ENCODE results near the gene JARID2.
A peak's percentile ranks its signal among the peaks of the same experiment; 100 is the strongest.

The JARID2 gene

DNA sequence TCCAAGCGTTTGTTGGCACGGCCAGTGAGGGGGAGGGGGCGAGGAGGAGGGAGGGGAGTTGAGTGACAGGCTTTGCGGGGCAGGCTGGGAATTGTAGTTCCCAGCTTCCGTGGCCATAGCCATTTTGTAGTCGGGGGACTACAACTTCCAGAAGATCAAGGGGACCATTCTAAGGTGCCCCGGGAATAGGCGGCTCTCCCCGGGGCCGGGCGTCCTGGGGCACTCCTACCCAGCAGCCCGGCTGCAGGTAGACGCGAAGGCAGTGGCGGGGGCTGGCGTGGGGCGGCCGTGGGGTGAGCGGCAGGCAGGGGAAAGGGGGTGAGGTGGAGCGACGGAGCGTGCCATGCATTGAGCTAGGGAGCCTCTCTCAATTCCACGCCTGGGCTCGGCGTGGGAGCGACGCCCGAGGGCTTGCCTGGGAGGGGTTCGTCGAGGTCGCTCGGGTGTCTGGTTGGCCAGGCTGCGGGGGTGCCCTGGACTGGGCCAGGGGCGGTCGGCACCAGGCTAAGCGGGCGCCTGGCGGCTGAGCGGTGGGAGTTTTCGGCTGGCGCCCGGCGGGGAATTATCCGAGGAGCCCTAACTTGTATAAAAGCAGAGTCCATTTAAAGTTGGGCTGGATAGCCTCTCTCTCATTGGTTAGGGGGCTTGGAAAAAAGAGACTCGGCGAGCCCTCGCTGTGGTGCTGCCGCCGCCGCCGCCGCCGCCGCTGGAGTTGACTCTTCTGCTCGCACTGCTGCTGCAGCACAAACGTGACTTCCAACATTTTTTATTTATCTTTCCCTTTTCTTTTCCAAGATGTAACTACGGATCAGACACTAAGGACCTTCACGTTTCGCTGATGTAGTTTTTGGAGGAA is at the start of gene JARID2:
JARID2 (plus strand) TSS at position 709 of the 856 bp plus-strand sequence. CDS start 471 bp downstream, outside the sequence.
- DNase-seq (ENCODE audit: low read depth) = peak; percentile 90

DNA sequence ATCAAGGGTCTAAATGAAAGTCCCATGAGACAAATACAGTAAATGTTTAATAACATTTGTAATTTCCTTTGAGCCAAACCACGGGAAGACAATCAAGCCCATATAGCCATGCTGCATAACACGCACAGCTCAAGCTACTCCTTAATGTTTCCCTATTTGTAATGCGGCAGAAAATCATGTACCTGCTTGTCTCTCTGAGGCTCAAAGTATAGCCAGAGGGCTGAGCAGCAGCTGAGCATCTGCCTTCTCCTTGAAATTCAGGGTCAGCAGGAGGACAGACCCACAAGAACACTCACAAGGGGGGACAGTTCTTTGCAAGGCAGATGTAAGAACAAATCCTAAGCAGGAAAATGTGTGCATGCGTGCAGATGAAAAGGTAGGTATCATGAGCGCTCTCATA is 45.8 kb upstream of the JARID2 start:
- DNase-seq (ENCODE audit: low read depth) = no peak

GRCh38 chr6:15205321-15205720 is 40.5 kb upstream of the JARID2 start:
- no peak for DNase-seq (ENCODE audit: low read depth)

DNA sequence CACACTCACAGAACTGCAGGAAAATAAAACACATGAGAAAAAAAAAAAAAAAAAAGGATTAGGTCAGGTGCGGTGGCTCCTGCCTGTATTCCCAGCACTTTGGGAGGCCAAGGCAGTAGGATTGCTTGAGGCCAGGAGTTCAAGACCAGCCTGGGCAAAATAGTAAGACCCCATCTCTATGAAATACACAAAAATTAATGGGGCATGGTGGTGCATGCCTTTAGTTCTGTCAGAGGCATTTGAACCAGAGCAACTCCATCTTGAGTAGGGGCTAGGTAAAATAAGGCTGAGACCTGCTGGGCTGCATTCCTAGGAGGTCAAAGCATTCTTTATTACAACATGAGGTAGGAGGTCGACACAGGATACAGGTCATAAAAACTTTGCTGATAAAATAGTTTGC is 39.0 kb upstream of the JARID2 start:
- no peak for DNase-seq (ENCODE audit: low read depth)

DNA sequence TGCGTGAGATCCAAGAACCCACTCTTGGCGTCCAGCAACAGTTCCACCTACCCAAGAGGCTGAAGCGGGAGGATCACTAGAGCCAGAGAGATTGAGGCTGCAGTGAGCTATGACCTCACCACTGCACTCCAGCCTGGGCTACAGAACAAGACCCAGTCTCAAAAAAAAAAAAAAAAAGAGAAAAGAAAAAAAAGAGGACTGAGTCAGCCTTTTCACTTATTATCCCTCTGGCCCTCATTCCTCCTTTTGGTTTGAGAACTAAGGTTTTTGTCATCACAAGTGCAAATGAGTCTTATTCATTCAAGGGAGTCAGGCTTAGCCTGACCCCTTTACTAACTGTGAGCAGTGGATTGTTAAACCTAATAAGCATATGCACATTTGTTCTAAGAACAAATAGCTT is 37.9 kb upstream of the JARID2 start:
- DNase-seq (ENCODE audit: low read depth) = no peak

DNA sequence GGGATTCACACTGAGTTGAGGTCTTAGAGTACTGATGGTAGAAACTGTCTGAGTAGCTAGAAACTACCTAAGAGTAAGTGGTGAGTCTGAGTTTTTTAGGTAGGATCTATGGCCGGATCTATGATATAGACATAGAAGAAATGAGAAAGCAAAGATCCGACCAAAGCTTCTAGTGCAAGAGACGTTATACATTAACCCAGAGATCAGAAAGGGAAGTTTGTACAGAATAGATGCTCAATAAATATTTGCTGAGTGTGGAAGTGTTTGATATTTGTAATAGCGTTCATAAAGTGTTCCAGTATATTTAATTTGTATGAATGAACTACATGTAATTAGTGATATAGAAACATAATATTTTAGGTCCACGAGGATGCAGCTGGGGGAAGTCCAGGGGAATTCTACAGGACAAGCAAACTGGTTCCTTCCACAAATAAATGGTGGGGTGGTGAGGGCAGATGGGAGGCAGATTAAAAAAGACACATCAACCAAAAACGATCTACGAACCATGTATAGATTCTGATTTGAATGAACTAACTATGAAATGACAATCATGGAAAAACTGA is 31.9 kb upstream of the JARID2 start:
- no peak for DNase-seq (ENCODE audit: low read depth)

DNA sequence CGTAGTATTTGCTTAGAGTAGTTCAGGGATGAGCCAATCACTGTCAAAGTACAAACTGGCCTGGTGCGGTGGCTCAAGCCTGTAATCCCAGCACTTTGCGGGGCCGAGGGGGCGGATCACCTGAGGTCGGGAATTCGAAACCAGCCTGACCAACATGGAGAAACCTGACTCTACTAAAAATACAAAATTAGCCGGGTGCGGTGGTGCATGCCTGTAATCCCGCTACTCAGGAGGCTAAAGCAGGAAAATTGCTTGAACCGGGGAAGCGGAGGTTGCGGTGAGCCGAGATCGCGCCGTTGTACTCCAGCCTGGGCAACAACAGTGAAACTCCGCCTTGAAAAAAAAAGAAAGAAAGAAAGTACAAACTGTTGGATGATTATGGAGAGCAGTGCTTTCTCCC is 27.5 kb upstream of the JARID2 start:
- no peak for DNase-seq (ENCODE audit: low read depth)

GRCh38 chr6:15220062-15220461 is 25.8 kb upstream of the JARID2 start:
- DNase-seq (ENCODE audit: low read depth) = no peak

GRCh38 chr6:15227827-15228318 is 18.0 kb upstream of the JARID2 start:
- DNase-seq (ENCODE audit: low read depth) = no peak

- no peak for DNase-seq (ENCODE audit: low read depth)
These were observed 15.0 kb upstream of the JARID2 start for GRCh38 chr6:15230827-15231226.

DNA sequence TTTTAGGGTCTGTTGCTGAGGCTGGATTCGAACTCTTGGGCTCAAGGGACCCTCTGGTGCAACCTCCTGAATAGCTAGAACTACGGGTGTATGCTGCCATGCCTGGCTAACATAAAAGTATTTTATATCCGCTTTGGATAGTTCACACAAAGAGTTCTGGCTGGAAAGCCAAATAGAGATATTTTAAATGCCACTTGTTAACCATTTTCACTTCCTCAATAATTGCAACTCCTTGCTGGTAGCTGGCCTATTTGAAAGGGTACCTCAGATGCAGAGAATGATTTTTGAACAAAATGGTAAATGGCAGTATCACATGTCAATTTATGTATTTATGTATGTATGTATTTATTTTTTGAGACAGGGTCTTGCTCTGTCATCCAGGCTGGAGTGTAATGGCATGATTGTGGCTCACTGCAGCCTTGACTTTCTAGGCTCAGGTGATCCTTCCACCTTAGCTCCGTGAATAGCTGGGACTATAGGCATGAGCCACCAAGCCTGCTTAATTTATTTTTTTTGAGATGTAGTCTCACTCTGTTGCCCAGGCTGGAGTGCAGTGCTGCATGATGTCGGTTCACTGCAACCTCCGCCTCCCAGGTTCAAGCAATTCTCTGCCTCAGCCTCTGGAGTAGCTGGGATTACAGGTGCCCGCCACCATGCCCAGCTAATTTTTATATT is 12.9 kb upstream of the JARID2 start:
- no peak for DNase-seq (ENCODE audit: low read depth)

GRCh38 chr6:15234068-15234758 is 11.7 kb upstream of the JARID2 start:
- no peak for DNase-seq (ENCODE audit: low read depth)

- DNase-seq (ENCODE audit: low read depth) = no peak
These were observed 6.1 kb upstream of the JARID2 start for GRCh38 chr6:15239616-15240364.

GRCh38 chr6:15242503-15242902 is 3.4 kb upstream of the JARID2 start:
- DNase-seq (ENCODE audit: low read depth) = no peak

DNA sequence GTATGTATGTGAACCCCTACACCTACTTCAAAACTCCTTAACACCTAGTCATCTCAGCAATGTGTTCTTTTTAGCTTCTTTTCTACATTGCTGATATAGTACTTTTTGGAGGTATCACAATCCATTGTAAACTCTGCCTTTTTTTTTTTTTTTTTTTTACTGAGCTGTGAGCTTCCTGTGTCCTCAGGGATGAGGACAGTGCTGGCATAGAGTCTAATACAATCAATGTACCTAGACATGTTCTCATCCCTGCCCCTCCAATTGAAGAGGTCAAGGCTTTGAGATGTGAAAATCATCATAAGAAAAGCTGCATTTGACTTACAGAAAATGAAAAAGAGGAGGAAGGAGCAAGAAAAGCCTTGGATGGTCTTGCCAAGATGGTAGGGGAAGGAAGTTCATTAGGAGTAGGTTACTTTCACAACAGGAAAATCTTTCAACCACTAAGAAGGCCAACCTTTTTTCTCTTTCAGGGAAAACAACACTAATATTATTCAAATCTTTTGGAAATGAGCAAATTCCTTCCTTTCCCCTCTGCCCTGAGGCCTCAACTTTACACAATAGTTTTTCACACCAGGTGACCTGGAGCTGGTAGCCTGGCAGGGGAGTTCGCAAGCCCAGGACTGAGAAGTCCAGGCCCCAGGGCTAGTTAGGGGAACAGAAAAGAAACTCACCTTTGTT is 2.8 kb upstream of the JARID2 start:
- DNase-seq (ENCODE audit: low read depth) = no peak

DNA sequence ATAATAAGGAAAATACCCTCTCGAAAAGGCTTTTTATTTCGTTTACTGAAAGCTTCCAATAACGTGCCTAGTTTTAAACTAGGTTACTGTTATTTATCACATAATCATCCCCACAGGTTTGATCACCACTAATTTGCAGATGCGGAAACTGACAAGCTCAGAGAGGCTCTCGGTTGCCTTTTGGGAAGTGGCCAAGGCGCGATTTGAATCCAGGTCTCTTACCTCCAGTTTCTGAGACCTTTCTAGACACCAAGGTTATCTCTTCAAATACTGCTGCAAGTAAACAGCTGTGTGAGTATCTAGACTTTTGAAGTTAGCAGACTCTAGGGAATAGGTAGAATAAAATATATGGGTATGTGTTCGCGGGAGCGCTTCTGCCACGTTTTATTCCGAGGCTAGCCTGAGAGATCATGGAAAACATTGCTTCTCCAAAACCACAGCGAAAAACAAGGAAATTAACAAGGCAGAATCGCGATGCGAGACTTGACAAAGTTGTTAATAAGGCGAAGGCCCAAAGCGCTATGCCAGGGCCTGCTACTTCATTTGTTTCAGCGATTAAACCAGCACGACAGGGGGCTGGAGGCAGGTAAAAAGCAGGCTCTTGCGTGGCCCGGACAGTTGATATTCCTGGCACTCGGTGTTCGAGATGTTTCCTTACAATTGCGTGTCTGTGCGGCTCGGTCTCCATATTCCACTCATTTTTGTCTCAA is 1.8 kb upstream of the JARID2 start:
- no peak for DNase-seq (ENCODE audit: low read depth)

DNA sequence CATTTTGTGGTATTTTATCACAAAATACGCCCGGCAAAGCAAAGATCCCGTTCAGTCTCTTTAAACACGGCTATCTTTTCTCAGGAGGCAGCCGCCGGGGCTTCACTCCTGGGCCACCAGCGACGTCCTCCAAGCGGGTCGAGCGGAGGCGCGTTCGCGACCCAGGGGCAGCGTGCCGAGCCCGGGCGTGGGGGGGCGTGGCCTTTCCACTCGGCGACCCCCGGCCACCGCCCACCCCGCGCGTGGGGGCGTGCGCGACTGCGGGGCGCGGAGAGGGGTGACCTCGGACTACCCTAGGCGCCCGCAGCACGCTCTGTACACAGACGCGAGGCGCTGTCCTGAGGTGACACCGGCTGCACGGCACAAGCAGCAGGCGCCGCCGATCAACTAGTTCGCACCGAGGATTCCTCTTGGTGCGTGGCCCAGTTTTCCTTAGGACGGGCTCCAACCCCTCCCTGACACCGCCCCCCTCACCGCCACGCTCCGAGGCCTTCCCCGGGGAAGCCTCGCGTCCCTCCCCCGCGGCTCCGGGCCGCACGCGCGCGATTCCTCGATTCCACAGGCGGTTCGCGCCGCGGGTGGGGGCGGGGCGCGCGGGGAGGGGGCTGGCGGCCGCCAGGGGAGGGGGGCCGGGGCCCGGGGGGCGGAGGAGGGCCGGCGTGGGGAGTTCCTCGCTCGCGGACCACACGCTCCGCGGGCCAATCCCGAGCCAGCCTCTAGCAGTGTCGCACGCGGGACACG is 1.1 kb upstream of the JARID2 start:
- no peak for DNase-seq (ENCODE audit: low read depth)

DNA sequence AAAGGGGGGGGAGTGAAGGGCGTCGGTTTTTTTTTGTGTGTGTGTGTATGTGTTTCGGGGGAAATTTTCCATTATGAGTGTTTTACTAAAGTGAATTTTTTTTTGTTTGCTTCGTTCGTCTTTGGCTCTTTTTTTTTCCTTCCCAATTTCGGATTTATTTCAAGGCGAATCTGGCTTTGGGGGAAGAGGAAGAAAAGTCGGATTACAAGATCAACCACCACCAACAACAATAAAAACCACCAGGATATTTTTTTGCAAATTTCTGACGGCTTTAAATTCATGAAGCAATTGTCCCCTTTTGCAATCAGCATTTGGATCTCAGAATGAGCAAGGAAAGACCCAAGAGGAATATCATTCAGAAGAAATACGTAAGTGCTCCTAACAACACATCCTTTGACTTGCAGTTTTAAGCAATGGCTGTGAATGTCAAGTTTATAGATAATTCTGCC is 372 bp downstream of the JARID2 start:
- no peak for DNase-seq (ENCODE audit: low read depth)

GRCh38 chr6:15246666-15247499 is 1.0 kb downstream of the JARID2 start:
- no peak for DNase-seq (ENCODE audit: low read depth)
